HepG2 (cell line): ENCODE measurements around the gene TOP1. TPM values are rescaled to one million over a fixed set of nuclear protein-coding genes. Genes with fewer than 3 reads are reported as not detected.

Experiments used
- ARNTL ChIP-seq: sonication (generic); formaldehyde crosslinking; IDR thresholded peaks from 2 replicates; pipeline ENCODE4 v1.4.0; 2020; ENCODE audit warnings: mild to moderate bottlenecking, missing genetic modification reagents
- DR1 ChIP-seq: sonication (generic); formaldehyde crosslinking; IDR thresholded peaks from 2 replicates; pipeline ENCODE4 v1.8.0; 2021; ENCODE audit warnings: mild to moderate bottlenecking, missing genetic modification reagents, inconsistent platforms
- MYC ChIP-seq: sonication (generic); formaldehyde crosslinking; IDR thresholded peaks from 2 replicates; pipeline ENCODE4 v1.9.0; 2021; ENCODE audit warnings: missing genetic modification reagents, borderline replicate concordance
- NFATC3 ChIP-seq: sonication (generic); formaldehyde crosslinking; IDR thresholded peaks from 2 replicates; pipeline ENCODE4 v1.5.1; 2020; ENCODE audit warnings: mild to moderate bottlenecking, missing genetic modification reagents
- SRSF4 ChIP-seq: fragments of 200-400 bp; formaldehyde crosslinking; IDR thresholded peaks from one replicate; pipeline ENCODE4 v1.6.1; 2018; ENCODE audit warnings: mild to moderate bottlenecking, low read depth, low read length, moderate library complexity; ENCODE audit not compliant: poor library complexity, severe bottlenecking
- SSRP1 ChIP-seq: IDR thresholded peaks from 2 replicates; pipeline ENCODE4 v1.6.1; 2016; ENCODE audit warnings: control low read depth
- TAF15 ChIP-seq: fragments of 200-400 bp; formaldehyde crosslinking; IDR thresholded peaks from one replicate; pipeline ENCODE4 v1.6.1; 2018; ENCODE audit warnings: mild to moderate bottlenecking, low read depth, low read length; ENCODE audit not compliant: poor library complexity, severe bottlenecking
- ZNF256 ChIP-seq: sonication (generic); formaldehyde crosslinking; conservative IDR thresholded peaks from 2 replicates; pipeline ENCODE4 v1.4.0; 2020; ENCODE audit warnings: missing genetic modification reagents
- ZNF333 ChIP-seq: sonication (generic); formaldehyde crosslinking; IDR thresholded peaks from 2 replicates; pipeline ENCODE4 v1.4.0; 2020; ENCODE audit warnings: mild to moderate bottlenecking, missing genetic modification reagents, borderline replicate concordance
- ZNF773 ChIP-seq: sonication (generic); formaldehyde crosslinking; IDR thresholded peaks from 2 replicates; pipeline ENCODE4 v1.4.0; 2020; ENCODE audit warnings: missing genetic modification reagents, borderline replicate concordance
- polyA plus RNA-seq, 8 experiments: library from polyadenylated mRNA; depleted of rRNA in 3 of 8; stranded (reverse) in 7 of 8; unstranded in 1 of 8; fragments of >200 nt; fragmentation: Illumina TruSeq in 4 of 8; extraction: Trizol in 4 of 8; gene quantifications; 2 replicates each; pipeline versions ENCODE4 v1.2.1 to v1.2.3, GENCODE V29; 2011 to 2016; ENCODE audit warnings: low read depth in 4 of 8, missing spikeins in 1 of 8, mixed read lengths in 1 of 8; ENCODE audit not compliant: insufficient read depth in 1 of 8
- total RNA-seq, 5 experiments: library from RNA; depleted of rRNA; stranded (reverse); fragments of >200 nt; fragmentation: Illumina TruSeq; extraction: Trizol; gene quantifications; 2 replicates each; pipeline ENCODE4 v1.2.3, GENCODE V29; 2016; ENCODE audit warnings: low read depth in 1 of 5
- TF ChIP-seq, protein P1 (sequence below): sonication (generic); formaldehyde crosslinking; IDR thresholded peaks from 2 replicates; pipeline ENCODE4 v1.4.0; 2020; ENCODE audit warnings: low read depth, mild to moderate bottlenecking, missing genetic modification reagents
- TF ChIP-seq, protein P2 (sequence below): sonication (generic); formaldehyde crosslinking; IDR thresholded peaks from 2 replicates; pipeline ENCODE4 v1.4.0; 2020; ENCODE audit warnings: missing genetic modification reagents, borderline replicate concordance
- TF ChIP-seq, protein P3 (sequence below): sonication (generic); formaldehyde crosslinking; IDR thresholded peaks from 2 replicates; pipeline ENCODE4 v1.9.0; 2021; ENCODE audit warnings: missing genetic modification reagents, borderline replicate concordance
- TF ChIP-seq, protein P4 (sequence below): sonication (generic); formaldehyde crosslinking; IDR thresholded peaks from 2 replicates; pipeline ENCODE4 v1.4.0; 2020; ENCODE audit warnings: missing genetic modification reagents
- TF ChIP-seq, protein P5 (sequence below): sonication (generic); formaldehyde crosslinking; IDR thresholded peaks from 2 replicates; pipeline ENCODE4 v1.4.0; 2020; ENCODE audit warnings: missing genetic modification reagents, mild to moderate bottlenecking, borderline replicate concordance
- TF ChIP-seq, protein P6 (sequence below): sonication (generic); formaldehyde crosslinking; IDR thresholded peaks from 2 replicates; pipeline ENCODE4 v1.5.0; 2020; ENCODE audit warnings: missing genetic modification reagents

The TOP1 gene
- total and polyA plus RNA-seq, 2 of the 13 experiments (the other 11 are each of a cell fraction or from before 2014, with no cell fraction given): 10.2 to 19.4 TPM

DNA sequence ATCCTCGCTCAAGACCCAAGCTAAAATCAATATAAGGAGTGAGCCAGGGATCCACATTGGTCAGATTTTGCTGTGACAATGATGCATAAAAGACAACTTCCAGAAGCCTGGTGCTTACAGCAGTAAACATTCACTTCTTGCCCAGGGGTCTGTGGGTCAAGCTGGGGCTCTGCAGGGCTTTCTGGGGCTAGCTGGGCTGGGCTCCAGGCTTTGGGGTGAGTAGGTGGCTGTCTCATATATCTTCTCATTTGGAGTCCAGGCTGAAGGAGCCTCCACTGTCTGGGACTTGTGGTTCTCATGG, 25.8 kb upstream of the TOP1 start (continued):
- TF ChIP-seq, protein P1, sequence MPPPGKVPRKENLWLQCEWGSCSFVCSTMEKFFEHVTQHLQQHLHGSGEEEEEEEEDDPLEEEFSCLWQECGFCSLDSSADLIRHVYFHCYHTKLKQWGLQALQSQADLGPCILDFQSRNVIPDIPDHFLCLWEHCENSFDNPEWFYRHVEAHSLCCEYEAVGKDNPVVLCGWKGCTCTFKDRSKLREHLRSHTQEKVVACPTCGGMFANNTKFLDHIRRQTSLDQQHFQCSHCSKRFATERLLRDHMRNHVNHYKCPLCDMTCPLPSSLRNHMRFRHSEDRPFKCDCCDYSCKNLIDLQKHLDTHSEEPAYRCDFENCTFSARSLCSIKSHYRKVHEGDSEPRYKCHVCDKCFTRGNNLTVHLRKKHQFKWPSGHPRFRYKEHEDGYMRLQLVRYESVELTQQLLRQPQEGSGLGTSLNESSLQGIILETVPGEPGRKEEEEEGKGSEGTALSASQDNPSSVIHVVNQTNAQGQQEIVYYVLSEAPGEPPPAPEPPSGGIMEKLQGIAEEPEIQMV (CRISPR knock-in tag): no peak
- no peak for TF ChIP-seq TAF15
- TF ChIP-seq, protein P2, sequence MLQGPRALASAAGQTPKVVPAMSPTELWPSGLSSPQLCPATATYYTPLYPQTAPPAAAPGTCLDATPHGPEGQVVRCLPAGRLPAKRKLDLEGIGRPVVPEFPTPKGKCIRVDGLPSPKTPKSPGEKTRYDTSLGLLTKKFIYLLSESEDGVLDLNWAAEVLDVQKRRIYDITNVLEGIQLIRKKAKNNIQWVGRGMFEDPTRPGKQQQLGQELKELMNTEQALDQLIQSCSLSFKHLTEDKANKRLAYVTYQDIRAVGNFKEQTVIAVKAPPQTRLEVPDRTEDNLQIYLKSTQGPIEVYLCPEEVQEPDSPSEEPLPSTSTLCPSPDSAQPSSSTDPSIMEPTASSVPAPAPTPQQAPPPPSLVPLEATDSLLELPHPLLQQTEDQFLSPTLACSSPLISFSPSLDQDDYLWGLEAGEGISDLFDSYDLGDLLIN (CRISPR knock-in tag): no peak
- TF ChIP-seq, protein P3, sequence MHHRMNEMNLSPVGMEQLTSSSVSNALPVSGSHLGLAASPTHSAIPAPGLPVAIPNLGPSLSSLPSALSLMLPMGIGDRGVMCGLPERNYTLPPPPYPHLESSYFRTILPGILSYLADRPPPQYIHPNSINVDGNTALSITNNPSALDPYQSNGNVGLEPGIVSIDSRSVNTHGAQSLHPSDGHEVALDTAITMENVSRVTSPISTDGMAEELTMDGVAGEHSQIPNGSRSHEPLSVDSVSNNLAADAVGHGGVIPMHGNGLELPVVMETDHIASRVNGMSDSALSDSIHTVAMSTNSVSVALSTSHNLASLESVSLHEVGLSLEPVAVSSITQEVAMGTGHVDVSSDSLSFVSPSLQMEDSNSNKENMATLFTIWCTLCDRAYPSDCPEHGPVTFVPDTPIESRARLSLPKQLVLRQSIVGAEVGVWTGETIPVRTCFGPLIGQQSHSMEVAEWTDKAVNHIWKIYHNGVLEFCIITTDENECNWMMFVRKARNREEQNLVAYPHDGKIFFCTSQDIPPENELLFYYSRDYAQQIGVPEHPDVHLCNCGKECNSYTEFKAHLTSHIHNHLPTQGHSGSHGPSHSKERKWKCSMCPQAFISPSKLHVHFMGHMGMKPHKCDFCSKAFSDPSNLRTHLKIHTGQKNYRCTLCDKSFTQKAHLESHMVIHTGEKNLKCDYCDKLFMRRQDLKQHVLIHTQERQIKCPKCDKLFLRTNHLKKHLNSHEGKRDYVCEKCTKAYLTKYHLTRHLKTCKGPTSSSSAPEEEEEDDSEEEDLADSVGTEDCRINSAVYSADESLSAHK (CRISPR knock-in tag): no peak
- TF ChIP-seq MYC (CRISPR knock-in tag): no peak
- TF ChIP-seq ZNF333: no peak
- TF ChIP-seq, protein P4, sequence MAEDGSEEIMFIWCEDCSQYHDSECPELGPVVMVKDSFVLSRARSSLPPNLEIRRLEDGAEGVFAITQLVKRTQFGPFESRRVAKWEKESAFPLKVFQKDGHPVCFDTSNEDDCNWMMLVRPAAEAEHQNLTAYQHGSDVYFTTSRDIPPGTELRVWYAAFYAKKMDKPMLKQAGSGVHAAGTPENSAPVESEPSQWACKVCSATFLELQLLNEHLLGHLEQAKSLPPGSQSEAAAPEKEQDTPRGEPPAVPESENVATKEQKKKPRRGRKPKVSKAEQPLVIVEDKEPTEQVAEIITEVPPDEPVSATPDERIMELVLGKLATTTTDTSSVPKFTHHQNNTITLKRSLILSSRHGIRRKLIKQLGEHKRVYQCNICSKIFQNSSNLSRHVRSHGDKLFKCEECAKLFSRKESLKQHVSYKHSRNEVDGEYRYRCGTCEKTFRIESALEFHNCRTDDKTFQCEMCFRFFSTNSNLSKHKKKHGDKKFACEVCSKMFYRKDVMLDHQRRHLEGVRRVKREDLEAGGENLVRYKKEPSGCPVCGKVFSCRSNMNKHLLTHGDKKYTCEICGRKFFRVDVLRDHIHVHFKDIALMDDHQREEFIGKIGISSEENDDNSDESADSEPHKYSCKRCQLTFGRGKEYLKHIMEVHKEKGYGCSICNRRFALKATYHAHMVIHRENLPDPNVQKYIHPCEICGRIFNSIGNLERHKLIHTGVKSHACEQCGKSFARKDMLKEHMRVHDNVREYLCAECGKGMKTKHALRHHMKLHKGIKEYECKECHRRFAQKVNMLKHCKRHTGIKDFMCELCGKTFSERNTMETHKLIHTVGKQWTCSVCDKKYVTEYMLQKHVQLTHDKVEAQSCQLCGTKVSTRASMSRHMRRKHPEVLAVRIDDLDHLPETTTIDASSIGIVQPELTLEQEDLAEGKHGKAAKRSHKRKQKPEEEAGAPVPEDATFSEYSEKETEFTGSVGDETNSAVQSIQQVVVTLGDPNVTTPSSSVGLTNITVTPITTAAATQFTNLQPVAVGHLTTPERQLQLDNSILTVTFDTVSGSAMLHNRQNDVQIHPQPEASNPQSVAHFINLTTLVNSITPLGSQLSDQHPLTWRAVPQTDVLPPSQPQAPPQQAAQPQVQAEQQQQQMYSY (CRISPR knock-in tag): peak; percentile 30; the same call in 1 of the 2 replicates
- TF ChIP-seq DR1: no peak
- TF ChIP-seq, protein P5, sequence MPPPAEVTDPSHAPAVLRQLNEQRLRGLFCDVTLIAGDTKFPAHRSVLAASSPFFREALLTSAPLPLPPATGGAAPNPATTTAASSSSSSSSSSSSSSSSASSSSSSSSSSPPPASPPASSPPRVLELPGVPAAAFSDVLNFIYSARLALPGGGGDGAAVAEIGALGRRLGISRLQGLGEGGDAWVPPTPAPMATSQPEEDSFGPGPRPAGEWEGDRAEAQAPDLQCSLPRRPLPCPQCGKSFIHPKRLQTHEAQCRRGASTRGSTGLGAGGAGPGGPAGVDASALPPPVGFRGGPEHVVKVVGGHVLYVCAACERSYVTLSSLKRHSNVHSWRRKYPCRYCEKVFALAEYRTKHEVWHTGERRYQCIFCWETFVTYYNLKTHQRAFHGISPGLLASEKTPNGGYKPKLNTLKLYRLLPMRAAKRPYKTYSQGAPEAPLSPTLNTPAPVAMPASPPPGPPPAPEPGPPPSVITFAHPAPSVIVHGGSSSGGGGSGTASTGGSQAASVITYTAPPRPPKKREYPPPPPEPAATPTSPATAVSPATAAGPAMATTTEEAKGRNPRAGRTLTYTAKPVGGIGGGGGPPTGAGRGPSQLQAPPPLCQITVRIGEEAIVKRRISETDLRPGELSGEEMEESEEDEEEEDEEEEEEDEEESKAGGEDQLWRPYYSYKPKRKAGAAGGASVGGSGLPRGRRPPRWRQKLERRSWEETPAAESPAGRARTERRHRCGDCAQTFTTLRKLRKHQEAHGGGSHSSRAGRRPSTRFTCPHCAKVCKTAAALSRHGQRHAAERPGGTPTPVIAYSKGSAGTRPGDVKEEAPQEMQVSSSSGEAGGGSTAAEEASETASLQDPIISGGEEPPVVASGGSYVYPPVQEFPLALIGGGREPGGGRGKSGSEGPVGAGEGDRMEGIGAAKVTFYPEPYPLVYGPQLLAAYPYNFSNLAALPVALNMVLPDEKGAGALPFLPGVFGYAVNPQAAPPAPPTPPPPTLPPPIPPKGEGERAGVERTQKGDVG (CRISPR knock-in tag): 0 out of 2 replicates have a peak, but pooled peaks have one; percentile 26
- TF ChIP-seq SSRP1 (CRISPR knock-in tag): no peak
- TF ChIP-seq ZNF773 (CRISPR knock-in tag): no peak
- 0 out of 2 replicates have a peak, but pooled peaks have one; percentile 46 for TF ChIP-seq ZNF256 (CRISPR knock-in tag)
- TF ChIP-seq NFATC3: no peak
- TF ChIP-seq ARNTL (CRISPR knock-in tag): no peak
- no peak for TF ChIP-seq SRSF4
- TF ChIP-seq, protein P6, sequence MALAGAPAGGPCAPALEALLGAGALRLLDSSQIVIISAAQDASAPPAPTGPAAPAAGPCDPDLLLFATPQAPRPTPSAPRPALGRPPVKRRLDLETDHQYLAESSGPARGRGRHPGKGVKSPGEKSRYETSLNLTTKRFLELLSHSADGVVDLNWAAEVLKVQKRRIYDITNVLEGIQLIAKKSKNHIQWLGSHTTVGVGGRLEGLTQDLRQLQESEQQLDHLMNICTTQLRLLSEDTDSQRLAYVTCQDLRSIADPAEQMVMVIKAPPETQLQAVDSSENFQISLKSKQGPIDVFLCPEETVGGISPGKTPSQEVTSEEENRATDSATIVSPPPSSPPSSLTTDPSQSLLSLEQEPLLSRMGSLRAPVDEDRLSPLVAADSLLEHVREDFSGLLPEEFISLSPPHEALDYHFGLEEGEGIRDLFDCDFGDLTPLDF (CRISPR knock-in tag): no peak
